WTC11 (cell line): ENCODE results near the gene TNS4.

Experiments
- CTCF ChIP-seq: fragments of 200-600 bp; IDR thresholded peaks from 2 replicates; pipeline ENCODE4 v1.8.0; 2022; ENCODE audit warnings: antibody characterized with exemption
- FOXJ3 ChIP-seq: sonication (generic); formaldehyde crosslinking; IDR thresholded peaks from 2 replicates; pipeline ENCODE4 v1.9.0; 2021; ENCODE audit warnings: missing genetic modification reagents, mild to moderate bottlenecking, borderline replicate concordance
- STAT6 ChIP-seq: sonication (generic); formaldehyde crosslinking; conservative IDR thresholded peaks from 2 replicates; pipeline ENCODE4 v1.8.1; 2023; ENCODE audit warnings: mild to moderate bottlenecking, low read depth, missing genetic modification reagents, moderate library complexity
- TCF7 ChIP-seq: sonication (generic); formaldehyde crosslinking; IDR thresholded peaks from 2 replicates; pipeline ENCODE4 v1.8.0; 2022; ENCODE audit warnings: mild to moderate bottlenecking, low read depth, missing genetic modification reagents, moderate library complexity
- ZBTB21 ChIP-seq: sonication (generic); formaldehyde crosslinking; IDR thresholded peaks from 2 replicates; pipeline ENCODE4 v1.8.1; 2023; ENCODE audit warnings: mild to moderate bottlenecking, missing genetic modification reagents, borderline replicate concordance

DNA sequence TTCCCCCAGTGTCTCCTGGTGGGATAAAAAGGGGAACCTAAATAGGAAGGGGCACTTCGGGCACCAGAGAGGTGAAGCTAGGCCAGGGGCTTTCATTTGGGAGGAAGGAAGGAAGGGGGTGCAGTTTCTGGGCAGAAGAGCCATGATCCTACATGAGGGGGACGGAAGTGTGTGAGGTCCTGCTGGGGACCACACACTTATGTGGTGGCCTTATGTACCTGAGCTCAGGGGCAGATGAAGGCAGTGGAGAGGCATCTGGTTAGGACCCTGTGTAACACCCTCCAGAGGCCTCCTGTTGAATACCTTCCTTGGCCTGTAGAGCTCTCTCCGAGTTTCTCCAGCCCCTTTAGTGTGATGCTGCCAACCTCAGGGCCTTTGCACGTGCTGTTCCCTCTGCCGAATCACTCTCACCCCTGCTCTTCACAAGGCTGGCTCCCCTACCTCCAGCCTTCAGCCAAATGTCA, 37.0 kb downstream of the TNS4 start:
- no peak for TF ChIP-seq STAT6 (CRISPR knock-in tag)
- no peak for TF ChIP-seq FOXJ3
- TF ChIP-seq CTCF, result no peak
- TF ChIP-seq TCF7 (CRISPR knock-in tag), result no peak
- no peak for TF ChIP-seq ZBTB21 (CRISPR knock-in tag)
